ENCODE results near the gene NRCAM.
"Not testable (repeated sequence)": the region's sequence is repeated elsewhere in the genome, so short reads cannot be mapped to it uniquely, and the experiment has no call there.

NRCAM gene

GRCh38 chr7:108270385-108271015 lies 185.7 kb downstream of the NRCAM start:
- DNase-seq = no peak

DNA sequence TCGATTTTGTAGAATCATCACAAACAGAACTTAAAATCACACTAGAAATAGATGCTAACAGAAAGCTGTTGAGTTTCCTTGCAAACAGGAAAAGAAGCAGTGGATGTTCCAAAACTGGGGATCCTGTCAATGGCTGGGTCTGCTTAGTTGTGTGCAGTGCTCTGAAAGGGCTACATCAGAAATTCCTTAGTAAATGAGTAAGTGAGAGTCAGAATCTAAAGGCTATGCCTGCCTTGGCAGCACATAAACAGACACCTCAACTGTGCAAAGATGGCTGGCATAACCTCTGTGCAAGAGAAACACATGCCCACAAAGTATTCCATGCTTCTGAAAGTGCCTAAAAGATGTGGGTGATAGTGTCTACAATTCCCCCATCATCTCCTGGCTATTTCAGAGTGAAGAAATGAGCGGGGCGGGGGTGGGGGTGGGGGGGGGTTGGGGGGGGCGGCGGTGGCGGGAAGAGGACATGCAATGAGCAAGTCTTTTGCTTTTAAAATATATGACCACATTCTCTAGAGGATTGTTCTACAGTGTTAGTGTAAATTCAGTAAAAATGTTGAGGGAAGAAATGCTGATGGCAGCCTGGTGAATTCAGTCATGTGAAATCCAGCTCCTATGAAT lies 187.9 kb downstream of the NRCAM start:
- DNase-seq = no peak

DNA sequence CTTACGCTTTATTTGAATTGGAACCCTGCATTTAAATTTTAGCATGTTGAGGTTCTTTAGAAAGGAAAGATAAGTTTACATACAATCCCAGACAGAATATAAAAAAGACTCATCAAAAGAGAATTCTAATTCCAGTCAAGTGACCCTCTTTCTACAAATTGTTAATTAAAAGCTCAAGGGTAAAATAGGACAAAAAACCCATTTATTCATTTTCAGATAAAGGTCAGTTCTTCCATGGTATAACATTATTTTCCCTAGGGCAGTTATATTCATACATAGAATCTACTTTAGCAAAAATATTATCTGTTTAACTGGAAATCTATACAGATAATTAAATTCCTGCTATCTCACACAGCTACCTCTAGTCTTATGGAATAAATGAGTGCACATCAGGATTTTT lies 188.6 kb downstream of the NRCAM start:
- DNase-seq = no peak

DNA sequence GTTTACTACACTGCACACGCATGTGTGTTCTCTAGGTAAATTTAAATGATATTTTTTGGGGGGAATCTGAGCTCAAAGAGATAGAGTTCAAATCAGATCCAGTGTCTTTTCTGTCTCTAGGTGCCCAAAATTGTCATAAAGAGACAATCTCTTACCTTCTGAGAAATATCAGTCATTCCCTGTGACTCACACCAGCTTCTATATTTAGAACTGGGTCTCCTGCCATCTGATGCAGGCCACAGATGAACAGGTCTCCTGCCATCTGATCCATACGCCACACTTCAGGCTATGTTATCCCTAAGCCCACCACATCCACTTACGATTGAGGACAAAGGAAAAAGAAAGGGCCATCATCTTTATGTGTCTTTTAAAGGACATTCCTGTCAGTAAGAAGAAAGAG lies 189.7 kb downstream of the NRCAM start:
- DNase-seq = no peak

DNA sequence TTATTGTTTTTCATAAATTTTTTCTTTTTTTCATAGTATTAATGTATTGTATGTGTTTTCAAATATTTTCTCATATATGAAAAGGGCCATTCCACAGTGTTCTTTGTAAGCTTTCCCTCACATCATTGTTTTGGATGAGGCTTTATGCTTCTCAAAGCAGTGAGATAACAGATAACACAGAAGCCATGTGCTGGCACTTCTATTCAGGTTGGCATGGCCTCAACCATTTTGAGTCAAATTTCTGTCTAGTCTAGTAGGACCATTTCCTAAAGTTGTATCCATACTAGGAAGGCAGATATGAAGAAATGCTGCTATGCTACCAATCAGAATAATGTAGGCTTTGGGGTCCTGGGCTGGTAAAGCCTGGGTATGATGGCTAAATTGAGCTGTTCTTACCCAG lies 190.2 kb downstream of the NRCAM start:
- no peak for DNase-seq

GRCh38 chr7:108265007-108265406 lies 191.2 kb downstream of the NRCAM start:
- DNase-seq = no peak

DNA sequence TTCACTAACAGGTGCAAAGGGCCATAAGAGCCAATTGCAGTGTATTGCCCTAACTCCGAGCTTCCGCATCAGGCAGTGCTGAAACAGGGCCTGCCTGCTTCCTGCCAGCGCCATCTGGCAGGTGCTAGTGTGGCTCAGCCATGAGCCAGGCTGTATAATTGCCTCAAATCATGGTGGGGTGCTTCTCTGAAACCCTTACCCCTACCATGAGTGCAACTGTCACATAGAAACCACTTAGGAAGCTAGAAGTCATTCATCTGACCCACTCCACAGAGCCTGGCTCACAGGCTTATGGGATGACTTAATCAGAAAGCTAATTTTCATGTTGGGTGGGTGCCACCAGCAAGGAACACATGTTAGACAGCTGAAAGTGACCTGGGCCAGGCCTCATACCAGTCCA lies 192.8 kb downstream of the NRCAM start:
- no peak for DNase-seq

DNA sequence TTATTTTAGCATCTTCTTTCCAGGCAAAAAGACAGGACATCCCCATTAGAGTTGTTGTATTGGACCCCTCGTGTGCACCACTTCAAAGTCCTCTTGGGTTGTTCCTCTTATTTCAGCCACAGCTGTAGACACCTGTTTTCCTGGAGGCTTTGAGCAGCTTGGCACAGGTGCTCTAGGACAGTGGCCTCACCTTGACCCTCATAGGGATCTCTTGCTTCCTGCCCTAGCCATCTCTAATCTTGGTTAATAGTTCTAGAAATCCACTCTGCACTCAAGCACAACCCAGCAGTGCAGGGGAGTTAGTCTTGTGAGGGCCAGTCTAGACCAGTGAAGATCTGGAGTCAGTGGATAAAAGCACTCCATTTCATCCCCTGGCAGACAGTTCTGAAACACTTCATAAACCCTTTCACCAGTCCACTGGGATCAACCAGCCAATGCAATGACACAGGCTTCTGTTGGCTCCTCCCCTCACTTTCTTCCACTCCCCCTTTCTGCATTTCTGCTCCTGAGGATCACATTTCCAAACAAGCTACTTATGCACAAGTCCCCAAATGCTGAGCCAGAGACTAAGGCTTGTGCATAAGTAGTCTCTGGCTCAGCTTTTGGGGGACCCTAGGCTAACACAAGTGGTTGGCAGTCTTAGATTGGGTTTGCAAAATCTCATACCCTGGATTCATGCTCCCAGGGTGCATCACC lies 194.5 kb downstream of the NRCAM start:
- no peak for DNase-seq

GRCh38 chr7:108259447-108259846 lies 196.8 kb downstream of the NRCAM start:
- DNase-seq = not testable (repeated sequence)

- no peak for DNase-seq
These were observed 198.3 kb downstream of the NRCAM start for GRCh38 chr7:108257954-108258353.

DNA sequence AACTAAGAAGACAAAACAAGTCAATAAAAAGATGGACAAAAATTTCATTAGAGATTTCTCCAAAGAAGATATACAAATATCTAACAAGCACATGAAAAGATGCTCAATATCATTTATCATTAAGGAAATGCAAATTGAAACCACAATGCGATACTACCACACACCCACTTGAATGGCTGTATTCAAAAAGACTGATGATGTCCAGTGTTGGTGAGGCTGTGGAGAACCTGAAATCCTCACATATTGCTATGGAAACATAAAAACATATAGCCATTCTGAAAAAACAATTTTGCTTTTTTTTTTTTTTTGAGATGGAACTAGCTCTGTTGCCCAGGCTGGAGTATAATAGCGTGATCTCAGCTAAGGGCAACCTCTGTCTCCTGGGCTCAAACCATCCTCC lies 202.0 kb downstream of the NRCAM start:
- DNase-seq = no peak

GRCh38 chr7:108253275-108254044 lies 202.8 kb downstream of the NRCAM start:
- DNase-seq = no peak

GRCh38 chr7:108252177-108252576 lies 204.1 kb downstream of the NRCAM start:
- no peak for DNase-seq

GRCh38 chr7:108251700-108252099 lies 204.5 kb downstream of the NRCAM start:
- no peak for DNase-seq

- DNase-seq = no peak
These were observed 206.8 kb downstream of the NRCAM start for GRCh38 chr7:108249453-108249852.

DNA sequence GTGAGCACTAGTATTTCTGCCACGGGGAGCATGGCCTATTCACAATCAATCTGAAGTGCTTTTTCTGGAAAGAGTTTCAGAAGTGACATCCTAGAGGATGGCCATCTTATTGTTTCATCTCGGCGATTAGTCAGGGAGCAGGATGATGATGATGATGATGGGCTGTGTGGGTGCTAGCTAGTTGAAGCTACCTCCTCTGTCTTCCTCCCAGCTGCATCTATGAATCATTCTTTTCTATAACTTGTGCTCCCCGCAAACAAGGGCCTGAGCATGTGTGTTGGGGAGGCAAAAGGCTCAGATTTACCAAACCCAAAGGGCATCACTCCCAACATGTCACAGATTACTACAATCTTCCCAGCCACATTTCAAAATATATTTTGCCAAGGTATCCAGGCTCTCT lies 207.4 kb downstream of the NRCAM start:
- no peak for DNase-seq

GRCh38 chr7:108248418-108248817 lies 207.8 kb downstream of the NRCAM start:
- no peak for DNase-seq

DNA sequence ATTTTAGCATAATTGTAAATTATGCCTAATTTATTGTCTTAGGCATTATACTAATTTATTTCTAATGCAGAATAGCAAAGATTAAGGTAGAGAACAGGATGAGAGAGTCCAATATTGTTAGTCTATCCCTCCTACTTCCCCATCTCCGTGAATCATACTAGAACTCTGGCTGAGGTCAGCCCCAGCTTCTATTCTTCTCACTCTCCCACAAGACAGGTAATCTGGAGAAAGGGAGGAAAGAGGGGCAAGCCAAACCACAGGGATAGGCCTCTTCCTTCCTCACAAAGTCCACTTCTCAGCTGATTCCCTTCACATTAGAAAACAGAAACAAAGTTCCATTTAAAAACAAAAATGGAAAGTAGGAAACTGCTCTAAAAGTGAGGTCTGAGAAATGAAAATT lies 208.6 kb downstream of the NRCAM start:
- no peak for DNase-seq

- DNase-seq = no peak
These were observed 209.9 kb downstream of the NRCAM start for GRCh38 chr7:108246227-108246837.

DNA sequence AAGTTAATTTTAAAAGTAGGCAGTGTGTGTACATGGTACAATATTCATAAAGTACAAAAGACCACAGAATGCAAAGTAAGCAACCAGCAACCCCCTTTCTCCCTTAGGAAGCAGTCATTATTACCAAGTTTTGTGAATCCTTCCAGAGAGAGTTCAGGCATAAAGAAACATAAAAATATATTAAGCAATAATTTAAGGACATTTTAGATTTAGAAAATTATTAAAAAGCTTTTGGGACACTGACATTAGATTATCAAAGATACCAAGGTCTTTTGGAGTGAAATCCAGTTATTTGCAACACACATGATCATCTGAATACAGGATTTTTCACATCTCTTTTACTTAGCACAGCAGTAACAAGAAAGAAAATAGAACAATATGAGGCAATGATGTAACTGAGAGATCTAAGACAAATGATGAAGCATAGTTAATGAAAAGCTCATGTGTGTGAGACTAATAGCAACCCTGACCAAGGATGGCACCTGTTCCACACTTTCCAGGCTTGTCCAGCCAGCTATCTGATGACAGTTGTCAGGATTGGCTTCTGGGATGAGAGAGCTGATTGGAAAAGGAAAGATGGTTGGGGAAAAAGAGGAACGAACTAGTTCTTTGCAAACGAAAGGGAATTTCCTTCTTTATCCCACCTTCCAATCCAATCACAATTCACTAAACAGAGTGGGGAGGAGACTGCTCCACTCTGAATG lies 210.6 kb downstream of the NRCAM start:
- no peak for DNase-seq

DNA sequence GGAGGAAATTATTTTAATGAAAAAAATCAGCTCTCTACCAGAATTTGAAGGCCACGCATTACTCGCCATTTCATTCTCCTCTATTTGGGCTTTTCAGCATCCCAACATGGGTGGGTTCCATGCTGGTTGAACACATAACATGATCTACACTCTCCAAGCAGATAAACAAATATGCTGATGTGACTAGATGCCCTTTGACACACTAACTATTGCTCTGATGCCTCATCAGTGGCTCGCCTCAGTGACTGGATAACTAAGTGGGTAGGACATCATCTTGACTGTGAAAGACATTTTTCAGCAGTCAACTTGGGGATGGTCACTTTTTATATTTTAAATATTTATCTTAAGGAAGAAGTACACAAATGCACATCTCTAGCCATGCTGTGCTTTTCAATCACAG lies 212.1 kb downstream of the NRCAM start:
- DNase-seq = no peak

- DNase-seq = no peak
These were observed 216.6 kb downstream of the NRCAM start for GRCh38 chr7:108239501-108240225.
